ENCODE results near the gene ZDHHC5.

The ZDHHC5 gene

DNA sequence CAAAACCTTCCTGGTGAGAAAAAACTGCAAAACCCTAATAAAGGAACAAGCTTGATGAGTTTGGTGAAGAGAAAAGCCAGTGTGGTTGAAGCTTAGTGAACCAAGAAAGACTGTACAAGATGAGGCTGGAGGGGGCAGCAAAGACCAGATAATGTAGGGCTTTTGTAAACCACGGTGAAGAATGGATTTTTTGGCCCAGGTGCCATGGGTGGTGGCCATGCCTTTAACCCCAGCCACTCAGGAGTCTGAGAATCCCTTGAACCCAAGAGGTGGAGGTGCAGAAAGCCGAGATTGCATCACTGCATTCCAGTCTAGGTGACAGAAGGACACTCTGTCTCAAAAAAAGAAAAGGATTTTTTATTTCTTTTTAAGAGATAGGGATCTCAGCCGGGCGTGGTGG lies 5.0 kb upstream of the ZDHHC5 start:
- DNase-seq, result no peak
- H3K79me2 ChIP-seq (ENCODE audit: low read length), result peaks cover 34% of the 10 kb centered on the region
- no peak overlapping the region for H3K4me2 ChIP-seq (ENCODE audit: low read depth, low read length)
- no peaks in the 10 kb centered on the region for H3K27me3 ChIP-seq (replicated peaks; ENCODE audit: insufficient read depth, low read length)
- no peak overlapping the region for H2AFZ ChIP-seq (ENCODE audit: low read length)
- H3K36me3 ChIP-seq (replicated peaks; ENCODE audit: insufficient read depth, low read length), result no peaks in the 10 kb centered on the region
- H3K4me3 ChIP-seq (ENCODE audit: low read length), result no peak overlapping the region
- no peaks in the 10 kb centered on the region for H3K9me3 ChIP-seq (replicated peaks; ENCODE audit: insufficient read depth, low read length)
- no peak overlapping the region for H3K9ac ChIP-seq (ENCODE audit: low read length)
- H3K4me1 ChIP-seq (ENCODE audit: low read length), result peaks cover 6% of the 10 kb centered on the region
- no peak for TF ChIP-seq EZH2phosphoT487 (IDR thresholded peaks at IDR 0.05; ENCODE audit: low read length)
- TF ChIP-seq, protein P1, sequence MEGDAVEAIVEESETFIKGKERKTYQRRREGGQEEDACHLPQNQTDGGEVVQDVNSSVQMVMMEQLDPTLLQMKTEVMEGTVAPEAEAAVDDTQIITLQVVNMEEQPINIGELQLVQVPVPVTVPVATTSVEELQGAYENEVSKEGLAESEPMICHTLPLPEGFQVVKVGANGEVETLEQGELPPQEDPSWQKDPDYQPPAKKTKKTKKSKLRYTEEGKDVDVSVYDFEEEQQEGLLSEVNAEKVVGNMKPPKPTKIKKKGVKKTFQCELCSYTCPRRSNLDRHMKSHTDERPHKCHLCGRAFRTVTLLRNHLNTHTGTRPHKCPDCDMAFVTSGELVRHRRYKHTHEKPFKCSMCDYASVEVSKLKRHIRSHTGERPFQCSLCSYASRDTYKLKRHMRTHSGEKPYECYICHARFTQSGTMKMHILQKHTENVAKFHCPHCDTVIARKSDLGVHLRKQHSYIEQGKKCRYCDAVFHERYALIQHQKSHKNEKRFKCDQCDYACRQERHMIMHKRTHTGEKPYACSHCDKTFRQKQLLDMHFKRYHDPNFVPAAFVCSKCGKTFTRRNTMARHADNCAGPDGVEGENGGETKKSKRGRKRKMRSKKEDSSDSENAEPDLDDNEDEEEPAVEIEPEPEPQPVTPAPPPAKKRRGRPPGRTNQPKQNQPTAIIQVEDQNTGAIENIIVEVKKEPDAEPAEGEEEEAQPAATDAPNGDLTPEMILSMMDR (IDR thresholded peaks at IDR 0.05; ENCODE audit: low read length), result no peak; the same call in 1 of the 2 replicates
- TF ChIP-seq EZH2 (optimal IDR thresholded peaks at IDR 0.05; ENCODE audit: low read depth, low read length), result no peak
- H3K27ac ChIP-seq (ENCODE audit: low read length), result no peak overlapping the region
- no peaks in the 10 kb centered on the region for H4K20me1 ChIP-seq (ENCODE audit: insufficient read depth, low read length)
- peaks cover 6% of the 10 kb centered on the region for H3F3A ChIP-seq (ENCODE audit: insufficient read depth, low read length)
- H3K9me2 ChIP-seq (replicated peaks; ENCODE audit: insufficient read depth, low read length), result no peaks in the 10 kb centered on the region

DNA sequence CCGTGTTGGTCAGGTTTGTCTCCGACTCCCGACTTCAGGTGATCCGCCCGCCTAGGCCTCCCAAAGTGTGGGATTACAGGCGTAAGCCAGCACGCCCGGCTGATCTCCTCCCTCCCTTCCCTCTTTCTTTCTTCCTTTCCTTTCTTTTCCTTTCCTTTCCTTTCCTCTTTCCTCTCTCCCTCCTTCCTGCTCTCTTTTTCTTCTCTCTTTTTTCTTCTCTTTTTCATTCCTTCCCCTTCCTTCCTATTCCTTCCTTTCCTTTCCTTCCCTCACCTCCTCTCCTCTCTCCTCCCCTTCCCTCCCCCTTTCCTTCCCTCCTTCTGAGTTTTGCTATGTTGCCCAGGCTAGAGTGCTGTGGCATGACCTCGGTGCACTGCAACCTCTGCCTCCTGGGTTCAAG lies 3.9 kb upstream of the ZDHHC5 start:
- Histone ChIP-seq H3K79me2 (ENCODE audit: low read length) (peaks cover 30% of the 10 kb centered on the region), H3K27me3 (replicated peaks; ENCODE audit: insufficient read depth, low read length) (no peaks in the 10 kb centered on the region), H3K36me3 (replicated peaks; ENCODE audit: insufficient read depth, low read length) (no peaks in the 10 kb centered on the region), H2AFZ (ENCODE audit: low read length) (no peak overlapping the region), H3K9ac (ENCODE audit: low read length) (no peak overlapping the region), H3K27ac (ENCODE audit: low read length) (no peak overlapping the region), H3K9me2 (replicated peaks; ENCODE audit: insufficient read depth, low read length) (no peaks in the 10 kb centered on the region), H3K4me3 (ENCODE audit: low read length) (no peak overlapping the region), H4K20me1 (ENCODE audit: insufficient read depth, low read length) (no peaks in the 10 kb centered on the region), H3F3A (ENCODE audit: insufficient read depth, low read length) (peaks cover 17% of the 10 kb centered on the region), H3K4me2 (ENCODE audit: low read depth, low read length) (no peak overlapping the region), H3K4me1 (ENCODE audit: low read length) (peaks cover 6% of the 10 kb centered on the region), H3K9me3 (replicated peaks; ENCODE audit: insufficient read depth, low read length) (no peaks in the 10 kb centered on the region)
- DNase-seq, result no peak
- TF ChIP-seq, protein P1 (IDR thresholded peaks at IDR 0.05; ENCODE audit: low read length), result no peak
- TF ChIP-seq EZH2phosphoT487 (IDR thresholded peaks at IDR 0.05; ENCODE audit: low read length) (no peak), EZH2 (optimal IDR thresholded peaks at IDR 0.05; ENCODE audit: low read depth, low read length) (no peak)

DNA sequence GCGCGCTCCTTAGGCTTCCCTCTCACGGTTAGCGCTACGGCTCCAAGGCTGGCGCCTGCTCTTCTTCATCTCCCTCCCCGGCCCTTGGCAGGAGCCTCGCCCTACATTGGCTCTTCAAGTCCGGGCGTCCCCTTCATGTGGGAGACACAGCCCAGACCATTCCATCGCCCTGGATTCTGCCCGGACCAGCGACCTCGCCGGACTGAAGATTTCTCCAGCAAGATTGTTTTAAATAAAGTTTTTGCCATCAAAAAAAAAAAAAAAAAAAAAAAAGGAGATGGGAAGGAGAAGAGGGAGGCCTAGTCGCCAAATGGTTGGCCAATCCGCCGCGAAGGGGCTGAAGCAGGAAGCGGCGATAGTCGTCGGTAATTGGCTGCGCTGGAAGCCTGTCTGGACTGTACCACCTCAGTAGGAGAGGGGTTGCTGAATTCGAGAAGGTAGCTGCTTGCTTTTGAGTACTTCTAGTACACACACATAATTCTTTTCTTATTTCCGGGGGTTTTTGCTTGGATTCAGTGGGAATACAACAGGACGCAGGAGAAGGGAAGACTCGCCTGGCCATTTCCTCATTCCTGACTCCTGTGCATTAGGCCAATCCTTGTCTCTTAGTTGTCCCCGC lies 688 bp upstream of the ZDHHC5 start:
- no peaks in the 10 kb centered on the region for H3K27me3 ChIP-seq (replicated peaks; ENCODE audit: insufficient read depth, low read length)
- peaks cover 20% of the 10 kb centered on the region for H3F3A ChIP-seq (ENCODE audit: insufficient read depth, low read length)
- no peaks in the 10 kb centered on the region for H3K9me2 ChIP-seq (replicated peaks; ENCODE audit: insufficient read depth, low read length)
- peak overlapping the region; percentile 92 for H2AFZ ChIP-seq (ENCODE audit: low read length)
- peaks cover 40% of the 10 kb centered on the region for H3K79me2 ChIP-seq (ENCODE audit: low read length)
- peak overlapping the region; percentile 99 for H3K4me2 ChIP-seq (ENCODE audit: low read depth, low read length)
- H3K27ac ChIP-seq (ENCODE audit: low read length), result peak overlapping the region; percentile 85
- peaks cover 12% of the 10 kb centered on the region for H3K4me1 ChIP-seq (ENCODE audit: low read length)
- H3K9me3 ChIP-seq (replicated peaks; ENCODE audit: insufficient read depth, low read length), result no peaks in the 10 kb centered on the region
- peak overlapping the region; percentile 98 for H3K9ac ChIP-seq (ENCODE audit: low read length)
- H3K36me3 ChIP-seq (replicated peaks; ENCODE audit: insufficient read depth, low read length), result 0 out of 2 replicates have a peak, but pooled peaks cover 4% of the 10 kb centered on the region
- peak overlapping the region; percentile 90 for H3K4me3 ChIP-seq (ENCODE audit: low read length)
- TF ChIP-seq, protein P1 (IDR thresholded peaks at IDR 0.05; ENCODE audit: low read length), result no peak
- TF ChIP-seq EZH2phosphoT487 (IDR thresholded peaks at IDR 0.05; ENCODE audit: low read length), result no peak
- no peak for TF ChIP-seq EZH2 (optimal IDR thresholded peaks at IDR 0.05; ENCODE audit: low read depth, low read length)
- H4K20me1 ChIP-seq (ENCODE audit: insufficient read depth, low read length), result 0 out of 2 replicates have a peak, but pooled peaks cover 4% of the 10 kb centered on the region
- DNase-seq, result peak; percentile 98

Measured in MM.1S (cell line).